Stomach (tissue), 4 donors: ENCODE measurements around the gene OSBPL2.

Experiments used
- CTCF ChIP-seq, 7 experiments: fragments of 450-650 bp in 4 of 7; fragments of 200-600 bp in 3 of 7; sonication (generic) in 3 of 7; IDR thresholded peaks; one replicate each; pipeline ENCODE4 v1.5.1; 2016 to 2019; ENCODE audit warnings: antibody characterized with exemption in 7 of 7, control low read depth in 2 of 7, mild to moderate bottlenecking in 1 of 7
- POLR2A ChIP-seq, 4 donors: fragments of 450-650 bp; IDR thresholded peaks; one replicate each; pipeline ENCODE4 v1.6.1; 2016; ENCODE audit warnings: antibody characterized with exemption in 4 of 4, control low read depth in 2 of 4, mild to moderate bottlenecking in 1 of 4, moderate library complexity in 1 of 4
- POLR2AphosphoS5 ChIP-seq, 3 donors: sonication (generic); formaldehyde crosslinking; IDR thresholded peaks; one replicate each; pipeline ENCODE4 v1.6.1; 2016; ENCODE audit warnings: antibody characterized with exemption in 3 of 3

DNA sequence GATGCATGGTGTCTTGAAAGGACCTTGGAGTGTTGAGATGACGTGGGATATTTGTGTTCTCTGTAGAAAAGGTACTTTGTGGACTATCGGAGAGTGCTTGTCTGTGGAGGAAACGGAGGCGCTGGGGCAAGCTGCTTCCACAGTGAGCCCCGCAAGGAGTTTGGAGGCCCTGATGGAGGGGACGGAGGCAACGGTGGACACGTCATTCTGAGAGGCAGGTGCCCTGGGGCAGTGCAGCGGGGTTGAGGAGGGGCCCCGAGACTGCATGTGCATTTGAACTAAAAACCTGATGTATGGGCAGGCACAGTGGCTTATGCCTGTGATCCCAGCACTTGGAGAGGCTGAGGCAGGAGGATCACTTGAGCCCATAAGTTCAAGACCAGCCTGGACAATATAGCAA is 42.6 kb upstream of the OSBPL2 start:
- TF ChIP-seq CTCF (IDR thresholded peaks at IDR 0.05) = no peak
- TF ChIP-seq POLR2A (IDR thresholded peaks at IDR 0.05) = no peak
- TF ChIP-seq POLR2AphosphoS5 (IDR thresholded peaks at IDR 0.05) = no peak
